ENCODE data around the gene EFEMP1.
"Not testable (repeated sequence)": the region's sequence is repeated elsewhere in the genome, so short reads cannot be mapped to it uniquely, and the experiment has no call there.

Gene EFEMP1

GRCh38 chr2:55864351-55865084 is 59.1 kb downstream of the EFEMP1 start:
- DNase-seq = no peak

GRCh38 chr2:55862673-55863390 is 60.8 kb downstream of the EFEMP1 start:
- DNase-seq = peak; percentile 99

GRCh38 chr2:55862246-55862645 is 61.3 kb downstream of the EFEMP1 start:
- DNase-seq = peak; percentile 95

GRCh38 chr2:55861733-55862132 is 61.8 kb downstream of the EFEMP1 start:
- DNase-seq = no peak

GRCh38 chr2:55860832-55861231 is 62.8 kb downstream of the EFEMP1 start:
- no peak for DNase-seq

- DNase-seq = no peak
Measured at GRCh38 chr2:55859875-55860274, 63.7 kb downstream of the EFEMP1 start.

GRCh38 chr2:55857766-55858165 is 65.8 kb downstream of the EFEMP1 start:
- DNase-seq = no peak

GRCh38 chr2:55856936-55857335 is 66.6 kb downstream of the EFEMP1 start:
- no peak for DNase-seq

GRCh38 chr2:55848096-55848495 is 75.5 kb downstream of the EFEMP1 start:
- DNase-seq = no peak

GRCh38 chr2:55846426-55846825 is 77.2 kb downstream of the EFEMP1 start:
- no peak for DNase-seq

GRCh38 chr2:55844986-55845385 is 78.6 kb downstream of the EFEMP1 start:
- DNase-seq = no peak

GRCh38 chr2:55843994-55844345 is 79.6 kb downstream of the EFEMP1 start:
- DNase-seq = no peak

- DNase-seq = peak; percentile 99
Measured at GRCh38 chr2:55843096-55843993, 80.2 kb downstream of the EFEMP1 start.

- DNase-seq = peak; percentile 44
Measured at GRCh38 chr2:55842046-55842445, 81.5 kb downstream of the EFEMP1 start.

GRCh38 chr2:55840460-55840859 is 83.1 kb downstream of the EFEMP1 start:
- DNase-seq = no peak

GRCh38 chr2:55839182-55839819 is 84.3 kb downstream of the EFEMP1 start:
- peak; percentile 44 for DNase-seq

- no peak for DNase-seq
Measured at GRCh38 chr2:55838653-55839052, 84.9 kb downstream of the EFEMP1 start.

GRCh38 chr2:55838117-55838516 is 85.5 kb downstream of the EFEMP1 start:
- DNase-seq = not testable (repeated sequence)

GRCh38 chr2:55837073-55837472 is 86.5 kb downstream of the EFEMP1 start:
- no peak for DNase-seq

- DNase-seq = peak; percentile 47
Measured at GRCh38 chr2:55831671-55832410, 91.7 kb downstream of the EFEMP1 start.

GRCh38 chr2:55827855-55828254 is 95.7 kb downstream of the EFEMP1 start:
- no peak for DNase-seq

- peak; percentile 26 for DNase-seq
Measured at GRCh38 chr2:55827428-55827827, 96.2 kb downstream of the EFEMP1 start.
